ACC112 (cell line): ENCODE measurements around the gene SLC13A2.

Source experiments
- H2AFZ ChIP-seq: fragments of 200-600 bp; sonication (generic); one replicate; pipeline ENCODE4 v1.6.0; 2017; ENCODE audit warnings: antibody characterized with exemption, low read length; ENCODE audit not compliant: unreplicated experiment
- H3K27ac ChIP-seq: fragments of 200-600 bp; sonication (generic); 2 replicates; pipeline ENCODE4 v1.5.1; 2014; ENCODE audit warnings: low read depth, mild to moderate bottlenecking, antibody characterized with exemption, low read length, moderate library complexity
- H3K27me3 ChIP-seq: fragments of 200-600 bp; sonication (generic); 2 replicates; pipeline ENCODE4 v1.6.1; 2014; ENCODE audit warnings: mild to moderate bottlenecking, antibody characterized with exemption, low read length, moderate library complexity, mixed read lengths; ENCODE audit not compliant: insufficient read depth
- H3K36me3 ChIP-seq: fragments of 200-600 bp; sonication (generic); 2 replicates; pipeline ENCODE4 v1.6.1; 2016; ENCODE audit warnings: mild to moderate bottlenecking, antibody characterized with exemption, low read length, moderate library complexity, mixed read lengths; ENCODE audit not compliant: insufficient read depth
- H3K4me1 ChIP-seq: fragments of 200-600 bp; sonication (generic); one replicate; pipeline ENCODE4 v1.6.1; 2016; ENCODE audit warnings: low read length, mixed read lengths; ENCODE audit not compliant: insufficient read depth, unreplicated experiment, control insufficient read depth
- H3K4me3 ChIP-seq: fragments of 200-600 bp; sonication (generic); 2 replicates; pipeline ENCODE4 v1.5.1; 2014; ENCODE audit warnings: mild to moderate bottlenecking, low read depth, low read length
- H3K79me2 ChIP-seq: fragments of 200-600 bp; sonication (generic); one replicate; pipeline ENCODE4 v1.6.0; 2016; ENCODE audit warnings: low read length; ENCODE audit not compliant: control insufficient read depth, unreplicated experiment, insufficient read depth

The SLC13A2 gene

GRCh38 chr17:28480799-28481571 lies 7.5 kb downstream of the SLC13A2 start:
- no peaks in the 10 kb centered on the region for H3K4me1 ChIP-seq
- no peaks in the 10 kb centered on the region for H3K79me2 ChIP-seq
- no peak overlapping the region for H3K27ac ChIP-seq
- H3K36me3 ChIP-seq = no peaks in the 10 kb centered on the region
- H2AFZ ChIP-seq = no peak overlapping the region
- H3K4me3 ChIP-seq = no peak overlapping the region
- H3K27me3 ChIP-seq = peaks cover 16% of the 10 kb centered on the region

- Histone ChIP-seq H3K36me3 (no peaks in the 10 kb centered on the region), H3K27me3 (peaks cover 25% of the 10 kb centered on the region), H3K4me3 (no peak overlapping the region), H3K27ac (no peak overlapping the region), H3K79me2 (no peaks in the 10 kb centered on the region), H2AFZ (no peak overlapping the region), H3K4me1 (no peaks in the 10 kb centered on the region)
These were observed 9.2 kb downstream of the SLC13A2 start for GRCh38 chr17:28482551-28483199.

- Histone ChIP-seq H3K4me3 (no peak overlapping the region), H3K36me3 (no peaks in the 10 kb centered on the region), H3K79me2 (no peaks in the 10 kb centered on the region), H3K4me1 (no peaks in the 10 kb centered on the region), H3K27me3 (peaks cover 25% of the 10 kb centered on the region), H2AFZ (no peak overlapping the region), H3K27ac (no peak overlapping the region)
These were observed 10.9 kb downstream of the SLC13A2 start for GRCh38 chr17:28484296-28484695.

- Histone ChIP-seq H3K79me2 (no peaks in the 10 kb centered on the region), H3K4me3 (no peak overlapping the region), H3K36me3 (no peaks in the 10 kb centered on the region), H3K27me3 (peaks cover 25% of the 10 kb centered on the region), H3K27ac (no peak overlapping the region), H3K4me1 (no peaks in the 10 kb centered on the region), H2AFZ (no peak overlapping the region)
These were observed 11.6 kb downstream of the SLC13A2 start for GRCh38 chr17:28485049-28485448.

GRCh38 chr17:28487881-28488532 lies 14.6 kb downstream of the SLC13A2 start:
- no peak overlapping the region for H3K27ac ChIP-seq
- no peak overlapping the region for H3K4me3 ChIP-seq
- H3K4me1 ChIP-seq = no peaks in the 10 kb centered on the region
- peaks cover 22% of the 10 kb centered on the region for H3K27me3 ChIP-seq
- H2AFZ ChIP-seq = no peak overlapping the region
- no peaks in the 10 kb centered on the region for H3K36me3 ChIP-seq
- no peaks in the 10 kb centered on the region for H3K79me2 ChIP-seq

- Histone ChIP-seq H3K79me2 (no peaks in the 10 kb centered on the region), H3K36me3 (no peaks in the 10 kb centered on the region), H3K27me3 (peaks cover 20% of the 10 kb centered on the region), H3K4me3 (no peak overlapping the region), H2AFZ (no peak overlapping the region), H3K4me1 (no peaks in the 10 kb centered on the region), H3K27ac (no peak overlapping the region)
These were observed 15.3 kb downstream of the SLC13A2 start for GRCh38 chr17:28488533-28489276.

- Histone ChIP-seq H3K4me3 (no peak overlapping the region), H3K27me3 (peaks cover 9% of the 10 kb centered on the region; the same call in 1 of the 2 replicates), H3K36me3 (no peaks in the 10 kb centered on the region), H3K4me1 (no peaks in the 10 kb centered on the region), H3K27ac (no peak overlapping the region), H3K79me2 (no peaks in the 10 kb centered on the region), H2AFZ (no peak overlapping the region)
These were observed 17.8 kb downstream of the SLC13A2 start for GRCh38 chr17:28491286-28491685.

GRCh38 chr17:28491860-28492259 lies 18.4 kb downstream of the SLC13A2 start:
- no peak overlapping the region for H3K4me3 ChIP-seq
- H3K27ac ChIP-seq = no peak overlapping the region
- H3K79me2 ChIP-seq = no peaks in the 10 kb centered on the region
- H3K36me3 ChIP-seq = no peaks in the 10 kb centered on the region
- H3K27me3 ChIP-seq = 0 out of 2 replicates have a peak, but pooled peaks cover 8% of the 10 kb centered on the region
- no peaks in the 10 kb centered on the region for H3K4me1 ChIP-seq
- H2AFZ ChIP-seq = no peak overlapping the region

GRCh38 chr17:28492352-28493310 lies 19.2 kb downstream of the SLC13A2 start:
- H3K27me3 ChIP-seq = 0 out of 2 replicates have a peak, but pooled peaks cover under 1% of the 10 kb centered on the region
- no peaks in the 10 kb centered on the region for H3K4me1 ChIP-seq
- no peaks in the 10 kb centered on the region for H3K79me2 ChIP-seq
- no peak overlapping the region for H3K4me3 ChIP-seq
- no peaks in the 10 kb centered on the region for H3K36me3 ChIP-seq
- H3K27ac ChIP-seq = no peak overlapping the region
- H2AFZ ChIP-seq = no peak overlapping the region
